Astrocyte of the cerebellum (primary cell): Measurements from ENCODE around the gene UHRF2.

Experiments
- DNase-seq: peaks from one replicate; pipeline ENCODE4 v3.0.0-alpha.2; 2011; ENCODE audit warnings: low read depth
- H3K4me3 ChIP-seq: 2 replicates; pipeline ENCODE4 v1.5.1; 2011; ENCODE audit warnings: mild to moderate bottlenecking, low read depth, low read length, moderate library complexity
- CTCF ChIP-seq: IDR thresholded peaks from 2 replicates; pipeline ENCODE4 v1.5.1; 2012; ENCODE audit warnings: low read length, low read depth, moderate library complexity, mild to moderate bottlenecking; ENCODE audit errors: missing control alignments
- in situ Hi-C: cut with HindIII; loops from 2 replicates; pipeline ENCODE4 v1.10.0; 2017; ENCODE audit warnings: low sequenced_read_pairs

The UHRF2 gene

DNA sequence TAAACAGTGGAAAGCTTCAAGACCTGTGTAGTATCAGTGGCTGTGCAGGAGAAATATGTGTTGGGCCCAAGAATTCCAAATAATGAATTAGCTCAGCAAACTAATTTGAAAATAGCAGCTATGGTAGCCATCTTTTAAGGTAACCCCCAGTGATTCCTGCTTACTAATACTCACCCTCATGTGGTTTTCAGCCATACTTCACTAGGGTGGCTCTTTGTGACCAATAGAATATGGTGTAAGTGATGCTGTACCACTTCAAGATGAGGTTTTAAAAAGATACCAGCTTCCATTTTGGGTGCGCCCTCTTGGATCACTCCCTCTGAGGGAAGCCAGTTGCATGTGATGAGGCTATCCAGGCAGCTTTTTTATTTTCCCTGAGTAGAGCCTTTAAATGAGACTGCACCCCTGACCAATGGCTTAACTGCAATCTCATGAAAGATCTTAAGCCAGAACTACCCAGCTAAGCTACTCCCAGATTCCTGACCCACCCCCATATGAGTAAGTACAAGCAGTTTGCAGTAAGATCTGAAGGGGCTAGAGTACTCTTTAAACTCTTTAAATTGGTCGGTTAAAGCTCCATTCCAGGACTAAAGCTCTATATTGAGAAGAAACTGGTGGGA lies 58.3 kb downstream of the UHRF2 start:
- no peak for TF ChIP-seq CTCF
- H3K4me3 ChIP-seq, result no peak overlapping the region
- in situ Hi-C loops, result no loop called here
- no peak for DNase-seq

DNA sequence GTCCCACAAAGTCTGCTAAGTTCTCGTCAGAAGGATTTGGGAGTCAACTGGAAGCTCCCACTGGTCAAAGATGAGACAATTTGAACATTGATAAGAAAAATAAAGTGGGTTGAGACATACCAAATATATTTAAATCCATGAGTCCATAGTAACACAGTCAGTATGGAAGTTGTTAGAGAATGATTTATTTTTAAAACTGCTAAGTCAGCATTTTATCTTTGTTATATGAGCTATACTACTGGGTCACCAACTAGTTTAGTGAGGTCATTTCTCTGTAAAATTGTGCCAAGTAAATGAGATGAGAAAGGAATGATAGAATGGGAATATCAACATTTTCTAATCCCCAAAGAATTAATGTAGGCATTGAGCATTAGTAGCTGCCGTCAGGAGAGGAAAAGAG lies 60.2 kb downstream of the UHRF2 start:
- no peak for TF ChIP-seq CTCF
- in situ Hi-C loops, result no loop called here
- no peak for DNase-seq
- no peak overlapping the region for H3K4me3 ChIP-seq

- H3K4me3 ChIP-seq, result no peak overlapping the region
- TF ChIP-seq CTCF, result no peak
- in situ Hi-C loops, result no loop called here
- DNase-seq, result no peak
These were observed 67.0 kb downstream of the UHRF2 start for GRCh38 chr9:6479959-6480358.

- TF ChIP-seq CTCF, result no peak
- DNase-seq, result no peak
- H3K4me3 ChIP-seq, result no peak overlapping the region
- in situ Hi-C loops, result no loop called here
These were observed 71.2 kb downstream of the UHRF2 start for GRCh38 chr9:6484210-6484609.

GRCh38 chr9:6488395-6488794 lies 75.4 kb downstream of the UHRF2 start:
- no peak for DNase-seq
- in situ Hi-C loops, result no loop called here
- TF ChIP-seq CTCF, result peak; percentile 11
- H3K4me3 ChIP-seq, result no peak overlapping the region

DNA sequence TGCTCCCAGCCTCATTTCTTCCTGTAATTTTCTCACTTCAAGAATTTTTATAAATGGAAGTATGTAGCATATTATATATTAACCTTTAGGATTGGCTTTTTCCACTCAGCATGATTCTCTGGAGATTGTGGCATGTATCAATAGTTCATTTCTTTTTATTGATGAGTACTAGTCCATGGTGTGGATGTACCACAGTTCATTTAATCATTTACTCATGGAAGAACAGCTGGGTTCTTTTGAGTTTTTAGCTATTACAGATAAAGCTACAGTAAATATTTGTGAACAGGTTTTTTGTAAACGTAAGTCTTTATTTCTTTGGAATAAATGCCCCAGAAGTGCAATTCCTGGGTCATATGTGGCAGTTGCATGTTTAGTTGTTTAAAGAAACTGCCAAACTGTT lies 76.1 kb downstream of the UHRF2 start:
- H3K4me3 ChIP-seq, result no peak overlapping the region
- DNase-seq, result no peak
- in situ Hi-C loops, result no loop called here
- TF ChIP-seq CTCF, result no peak

- no peak for DNase-seq
- in situ Hi-C loops, result no loop called here
- no peak for TF ChIP-seq CTCF
- no peak overlapping the region for H3K4me3 ChIP-seq
These were observed 77.9 kb downstream of the UHRF2 start for GRCh38 chr9:6490863-6491262.
